RWPE2 (cell line): Measurements from ENCODE around the gene IL4R.
"Not testable (repeated sequence)": the region's sequence is repeated elsewhere in the genome, so short reads cannot be mapped to it uniquely, and the experiment has no call there.

Source experiments
- ATAC-seq: fragments of 200-7000 bp; cut with Tn5 transposase; 3 replicates; pipeline ENCODE4 v1.9.1; 2021; ENCODE audit warnings: low read depth
- DNase-seq: peaks from one replicate; pipeline ENCODE4 v3.0.0-alpha.2; 2020; ENCODE audit warnings: low spot score
- H3K27ac ChIP-seq: fragments of 450-650 bp; 2 replicates; pipeline ENCODE4 v1.5.1; 2017; ENCODE audit warnings: mild to moderate bottlenecking; ENCODE audit not compliant: poor library complexity, severe bottlenecking
- H3K27me3 ChIP-seq: fragments of 250-450 bp; sonication (Bioruptor Pico); 2 replicates; pipeline ENCODE4 v1.5.1; 2021; ENCODE audit warnings: mild to moderate bottlenecking, moderate library complexity; ENCODE audit not compliant: insufficient read depth, poor library complexity, severe bottlenecking
- H3K36me3 ChIP-seq: fragments of 250-450 bp; sonication (Bioruptor Pico); 2 replicates; pipeline ENCODE4 v1.5.1; 2020; ENCODE audit warnings: low read depth, mild to moderate bottlenecking, moderate library complexity
- H3K4me1 ChIP-seq: fragments of 250-450 bp; sonication (Bioruptor Pico); 2 replicates; pipeline ENCODE4 v1.5.1; 2021; ENCODE audit warnings: mild to moderate bottlenecking, moderate library complexity; ENCODE audit not compliant: insufficient read depth, poor library complexity, severe bottlenecking
- H3K4me3 ChIP-seq: fragments of 250-450 bp; sonication (Bioruptor Pico); 2 replicates; pipeline ENCODE4 v1.5.1; 2021; ENCODE audit warnings: mild to moderate bottlenecking, moderate library complexity; ENCODE audit not compliant: severe bottlenecking
- H3K9me3 ChIP-seq: fragments of 250-450 bp; sonication (Bioruptor Pico); 2 replicates; pipeline ENCODE4 v1.5.1; 2021; ENCODE audit warnings: mild to moderate bottlenecking, moderate library complexity; ENCODE audit not compliant: severe bottlenecking
- TF ChIP-seq, protein P1 (sequence below): fragments of 450-650 bp; IDR thresholded peaks from one replicate; pipeline ENCODE4 v1.5.1; 2017; ENCODE audit warnings: mild to moderate bottlenecking, moderate library complexity; ENCODE audit not compliant: poor library complexity, severe bottlenecking

The IL4R gene

GRCh38 chr16:27287887-27288286 lies 25.9 kb upstream of the IL4R start:
- no peak for DNase-seq
- no peak overlapping the region for H3K27ac ChIP-seq
- H3K4me3 ChIP-seq, result no peak overlapping the region
- no peaks in the 10 kb centered on the region for H3K27me3 ChIP-seq
- H3K4me1 ChIP-seq, result peaks cover 16% of the 10 kb centered on the region
- no peak for ATAC-seq
- peaks cover 2% of the 10 kb centered on the region for H3K9me3 ChIP-seq
- no peaks in the 10 kb centered on the region for H3K36me3 ChIP-seq
- TF ChIP-seq, protein P1, sequence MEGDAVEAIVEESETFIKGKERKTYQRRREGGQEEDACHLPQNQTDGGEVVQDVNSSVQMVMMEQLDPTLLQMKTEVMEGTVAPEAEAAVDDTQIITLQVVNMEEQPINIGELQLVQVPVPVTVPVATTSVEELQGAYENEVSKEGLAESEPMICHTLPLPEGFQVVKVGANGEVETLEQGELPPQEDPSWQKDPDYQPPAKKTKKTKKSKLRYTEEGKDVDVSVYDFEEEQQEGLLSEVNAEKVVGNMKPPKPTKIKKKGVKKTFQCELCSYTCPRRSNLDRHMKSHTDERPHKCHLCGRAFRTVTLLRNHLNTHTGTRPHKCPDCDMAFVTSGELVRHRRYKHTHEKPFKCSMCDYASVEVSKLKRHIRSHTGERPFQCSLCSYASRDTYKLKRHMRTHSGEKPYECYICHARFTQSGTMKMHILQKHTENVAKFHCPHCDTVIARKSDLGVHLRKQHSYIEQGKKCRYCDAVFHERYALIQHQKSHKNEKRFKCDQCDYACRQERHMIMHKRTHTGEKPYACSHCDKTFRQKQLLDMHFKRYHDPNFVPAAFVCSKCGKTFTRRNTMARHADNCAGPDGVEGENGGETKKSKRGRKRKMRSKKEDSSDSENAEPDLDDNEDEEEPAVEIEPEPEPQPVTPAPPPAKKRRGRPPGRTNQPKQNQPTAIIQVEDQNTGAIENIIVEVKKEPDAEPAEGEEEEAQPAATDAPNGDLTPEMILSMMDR, result no peak

GRCh38 chr16:27288313-27288712 lies 25.5 kb upstream of the IL4R start:
- H3K36me3 ChIP-seq, H3K4me3 ChIP-seq, H3K27ac ChIP-seq, DNase-seq, H3K27me3 ChIP-seq, H3K9me3 ChIP-seq, ATAC-seq: not testable (repeated sequence)
- H3K4me1 ChIP-seq, result peaks cover 16% of the 10 kb centered on the region

DNA sequence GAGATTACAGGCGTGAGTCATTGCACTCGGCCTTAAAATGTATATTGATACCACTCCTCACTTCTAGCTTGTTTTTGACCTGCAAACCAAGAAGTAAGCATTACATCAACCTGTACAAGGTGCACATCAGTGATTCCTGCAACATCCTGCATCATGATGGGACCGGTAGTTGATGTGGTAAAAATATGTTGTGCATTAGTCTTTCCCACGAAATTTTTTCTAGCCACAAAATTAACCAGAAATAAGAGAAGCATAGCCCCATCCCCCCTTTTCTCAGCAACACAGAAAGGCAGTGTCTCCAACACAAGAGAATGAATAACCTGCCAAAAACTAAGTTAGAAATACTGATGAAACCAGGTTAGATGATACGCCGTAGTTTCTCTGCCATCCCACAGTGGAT lies 24.1 kb upstream of the IL4R start:
- Histone ChIP-seq H3K36me3 (no peaks in the 10 kb centered on the region), H3K9me3 (peaks cover 2% of the 10 kb centered on the region), H3K4me3 (no peak overlapping the region), H3K27me3 (no peaks in the 10 kb centered on the region), H3K27ac (no peak overlapping the region), H3K4me1 (peaks cover 16% of the 10 kb centered on the region)
- no peak for ATAC-seq
- TF ChIP-seq, protein P1, result no peak
- no peak for DNase-seq

GRCh38 chr16:27290562-27290961 lies 23.2 kb upstream of the IL4R start:
- TF ChIP-seq, protein P1, result no peak
- Histone ChIP-seq H3K27me3 (no peaks in the 10 kb centered on the region), H3K4me3 (no peak overlapping the region), H3K36me3 (no peaks in the 10 kb centered on the region), H3K9me3 (no peaks in the 10 kb centered on the region), H3K4me1 (peaks cover 16% of the 10 kb centered on the region), H3K27ac (no peak overlapping the region)
- DNase-seq (no peak), ATAC-seq (no peak)

- TF ChIP-seq, protein P1, result no peak
- ATAC-seq (no peak), DNase-seq (no peak)
- Histone ChIP-seq H3K9me3 (no peaks in the 10 kb centered on the region), H3K36me3 (no peaks in the 10 kb centered on the region), H3K4me1 (peaks cover 11% of the 10 kb centered on the region), H3K4me3 (no peak overlapping the region), H3K27me3 (no peaks in the 10 kb centered on the region), H3K27ac (no peak overlapping the region)
Measured at GRCh38 chr16:27291106-27291505, 22.7 kb upstream of the IL4R start.
